ENCODE data around the gene DNAJC6. TPM values are rescaled to one million over a fixed set of nuclear protein-coding genes. Genes with fewer than 3 reads are reported as not detected.
"Not testable (repeated sequence)": the region's sequence is repeated elsewhere in the genome, so short reads cannot be mapped to it uniquely, and the experiment has no call there.

The DNAJC6 gene
- total RNA-seq, 1 donor from 2014 or later, result 3.6 TPM

- no peak for DNase-seq (ENCODE audit: low read depth in 2 of 2)
These were observed 119.7 kb downstream of the DNAJC6 start for GRCh38 chr1:65429078-65429477.

- peak; percentile 96 to 97 for DNase-seq (ENCODE audit: low read depth in 2 of 2)
These were observed 120.5 kb downstream of the DNAJC6 start for GRCh38 chr1:65429806-65430205.

- DNase-seq (ENCODE audit: low read depth in 2 of 2), result peak; percentile 74 to 79
These were observed 121.9 kb downstream of the DNAJC6 start for GRCh38 chr1:65431111-65431705.

- no peak for DNase-seq (ENCODE audit: low read depth in 2 of 2)
These were observed 123.6 kb downstream of the DNAJC6 start for GRCh38 chr1:65432918-65433317.

- no peak for DNase-seq (ENCODE audit: low read depth in 2 of 2)
These were observed 124.9 kb downstream of the DNAJC6 start for GRCh38 chr1:65434255-65434654.

GRCh38 chr1:65434760-65435159 is 125.4 kb downstream of the DNAJC6 start:
- DNase-seq (ENCODE audit: low read depth in 2 of 2), result no peak

GRCh38 chr1:65435987-65436386 is 126.6 kb downstream of the DNAJC6 start:
- no peak for DNase-seq (ENCODE audit: low read depth in 2 of 2)

GRCh38 chr1:65437616-65438015 is 128.3 kb downstream of the DNAJC6 start:
- no peak for DNase-seq (ENCODE audit: low read depth in 2 of 2)

- no peak for DNase-seq (ENCODE audit: low read depth in 2 of 2)
These were observed 131.1 kb downstream of the DNAJC6 start for GRCh38 chr1:65440322-65440900.

GRCh38 chr1:65440915-65441314 is 131.6 kb downstream of the DNAJC6 start:
- DNase-seq (ENCODE audit: low read depth in 2 of 2), result no peak

- DNase-seq (ENCODE audit: low read depth in 2 of 2), result no peak
These were observed 132.1 kb downstream of the DNAJC6 start for GRCh38 chr1:65441464-65441863.

GRCh38 chr1:65442442-65442841 is 133.1 kb downstream of the DNAJC6 start:
- DNase-seq (ENCODE audit: low read depth in 2 of 2), result no peak

GRCh38 chr1:65443647-65444046 is 134.3 kb downstream of the DNAJC6 start:
- DNase-seq (ENCODE audit: low read depth in 2 of 2), result no peak

GRCh38 chr1:65444128-65444640 is 134.8 kb downstream of the DNAJC6 start:
- no peak for DNase-seq (ENCODE audit: low read depth in 2 of 2)

GRCh38 chr1:65445837-65446236 is 136.5 kb downstream of the DNAJC6 start:
- DNase-seq (ENCODE audit: low read depth in 2 of 2), result no peak

GRCh38 chr1:65449214-65449823 is 140.0 kb downstream of the DNAJC6 start:
- no peak for DNase-seq (ENCODE audit: low read depth in 2 of 2)

- not testable (repeated sequence) for DNase-seq (ENCODE audit: low read depth in 2 of 2)
These were observed 146.3 kb downstream of the DNAJC6 start for GRCh38 chr1:65455678-65456077.

- no peak for DNase-seq (ENCODE audit: low read depth in 2 of 2)
These were observed 147.1 kb downstream of the DNAJC6 start for GRCh38 chr1:65456481-65456880.

- DNase-seq (ENCODE audit: low read depth in 2 of 2), result no peak
These were observed 148.5 kb downstream of the DNAJC6 start for GRCh38 chr1:65457868-65458267.

GRCh38 chr1:65458730-65459396 is 149.5 kb downstream of the DNAJC6 start:
- no peak for DNase-seq (ENCODE audit: low read depth in 2 of 2)

GRCh38 chr1:65459397-65459768 is 150.0 kb downstream of the DNAJC6 start:
- DNase-seq (ENCODE audit: low read depth in 2 of 2), result peak; percentile 26 to 50

All from dermis microvascular lymphatic vessel endothelial cell (primary cell).